Activated CD4-positive, alpha-beta T cell treated with anti-CD3 and anti-CD28 coated beads for 36 hours (primary cell): ENCODE measurements around the gene JAG2. TPM values are rescaled to one million over a fixed set of nuclear protein-coding genes. Genes with fewer than 3 reads are reported as not detected.

ENCODE experiments used
- ATAC-seq: fragments of 200-7000 bp; cut with Tn5 transposase; one replicate; pipeline ENCODE4 v1.10.0; 2021; ENCODE audit warnings: mild to moderate bottlenecking, moderate library complexity
- CTCF ChIA-PET: fragments of 350-600 bp; sonication (Branson Sonifier 250); formaldehyde crosslinking; loops from one replicate; lab custom pipeline; 2021; ENCODE audit warnings: antibody characterized with exemption; lab: Charles Lee
- POLR2A ChIA-PET: fragments of 350-600 bp; sonication (Branson Sonifier 250); formaldehyde crosslinking; loops from one replicate; lab custom pipeline; 2021; ENCODE audit warnings: antibody characterized with exemption, inconsistent platforms; lab: Charles Lee
- DNase-seq: peaks from one replicate; pipeline ENCODE4 v3.0.0-alpha.2; 2020
- H3K27ac Mint-ChIP-seq: one replicate; pipeline ENCODE4 v1.8.0; 2021; ENCODE audit warnings: mixed read lengths
- H3K27me3 Mint-ChIP-seq: one replicate; pipeline ENCODE4 v1.8.0; 2021; ENCODE audit warnings: mixed read lengths
- H3K36me3 Mint-ChIP-seq: one replicate; pipeline ENCODE4 v1.8.0; 2021; ENCODE audit warnings: low read depth, mixed read lengths
- H3K4me1 Mint-ChIP-seq: one replicate; pipeline ENCODE4 v1.8.0; 2021; ENCODE audit warnings: mixed read lengths
- H3K4me3 Mint-ChIP-seq: one replicate; pipeline ENCODE4 v1.8.0; 2021; ENCODE audit warnings: mild to moderate bottlenecking, moderate library complexity, mixed read lengths
- H3K9me3 Mint-ChIP-seq: one replicate; pipeline ENCODE4 v1.8.0; 2021; ENCODE audit warnings: low read depth, mixed read lengths
- intact Hi-C, 2 experiments: fragments of 100-400 bp; cut with DNase I in 1 of 2; cut with micrococcal nuclease in 1 of 2; formaldehyde crosslinking; loops; one replicate each; pipeline versions ENCODE4 v1.14.2 to v1.15.1; 2022 to 2024; cut with DNase I, micrococcal nuclease
- total RNA-seq, 2 experiments: library from RNA; stranded (reverse); gene quantifications; one replicate each; pipeline ENCODE4 v1.2.3, GENCODE V29; 2021

JAG2 gene
- total RNA-seq, 2 experiments from 2014 or later: 3.2 to 3.6 TPM

GRCh38 chr14:105181549-105182295, 13.1 kb upstream of the JAG2 start:
- H3K36me3 Mint-ChIP-seq: no peaks in the 10 kb centered on the region
- H3K27me3 Mint-ChIP-seq: no peaks in the 10 kb centered on the region
- H3K4me3 Mint-ChIP-seq: peak overlapping the region; percentile 28
- no peak for DNase-seq
- intact Hi-C loops: loop anchor here in 1 of 2 experiments (1.0 to 10.0 kb wide), 9 partner anchors 88 to 429 kb away; partner anchors contain the start of genes AHNAK2, BRF1, CDCA4 and CEP170B
- ATAC-seq: no peak
- no peak overlapping the region for H3K27ac Mint-ChIP-seq
- H3K9me3 Mint-ChIP-seq: no peaks in the 10 kb centered on the region
- POLR2A ChIA-PET: interaction anchor here (0.6 kb wide), 1 partner anchor 10 kb away, joined by 4 read pairs; no protein-coding TSS in a partner anchor
- H3K4me1 Mint-ChIP-seq: peaks cover 8% of the 10 kb centered on the region
- CTCF ChIA-PET: interaction anchor here (0.7 to 1.5 kb wide), 4 partner anchors 13 to 355 kb away, joined by 3 to 6 read pairs (median 4); partner anchors contain the start of gene JAG2

- ATAC-seq: peak; percentile 90
- peaks cover 10% of the 10 kb centered on the region for H3K4me1 Mint-ChIP-seq
- H3K27ac Mint-ChIP-seq: no peak within 1 kb of the TSS
- CTCF ChIA-PET: interaction anchor here (0.6 to 1.2 kb wide), 3 partner anchors 13 to 93 kb away, joined by 3 to 5 read pairs (median 3); no protein-coding TSS in a partner anchor
- H3K27me3 Mint-ChIP-seq: no peaks in the 10 kb centered on the region
- peak; percentile 93 for DNase-seq
- intact Hi-C loops: loop anchor here in 1 of 2 experiments (1.0 to 10.0 kb wide), 9 partner anchors 88 to 429 kb away; partner anchors contain the start of genes AHNAK2, BRF1, CDCA4 and CEP170B
- H3K9me3 Mint-ChIP-seq: no peaks in the 10 kb centered on the region
- no peaks in the 10 kb centered on the region for H3K36me3 Mint-ChIP-seq
- POLR2A ChIA-PET: interaction anchor here (0.6 kb wide), 1 partner anchor 9 kb away, joined by 4 read pairs; no protein-coding TSS in a partner anchor
- H3K4me3 Mint-ChIP-seq: peak within 1 kb of the TSS; percentile 69
Measured at GRCh38 chr14:105180592-105181548, 12.3 kb upstream of the JAG2 start, which contains the start of gene NUDT14. TSS of gene NUDT14 (minus strand) at chr14:105181312. CDS start at chr14:105181209, 103 bp downstream.

GRCh38 chr14:105179191-105179590, 10.6 kb upstream of the JAG2 start:
- ATAC-seq: no peak
- H3K4me3 Mint-ChIP-seq: no peak overlapping the region
- no peak overlapping the region for H3K27ac Mint-ChIP-seq
- no peaks in the 10 kb centered on the region for H3K36me3 Mint-ChIP-seq
- H3K27me3 Mint-ChIP-seq: no peaks in the 10 kb centered on the region
- H3K9me3 Mint-ChIP-seq: no peaks in the 10 kb centered on the region
- DNase-seq: no peak
- H3K4me1 Mint-ChIP-seq: peaks cover 17% of the 10 kb centered on the region
- ChIA-PET CTCF (interaction anchor here (0.7 kb wide), 1 partner anchor 22 kb away, joined by 3 read pairs; no protein-coding TSS in a partner anchor), POLR2A (no interaction called here)
- intact Hi-C loops: loop anchor here in 1 of 2 experiments (1.0 kb wide), 1 partner anchor 118 kb away; no protein-coding TSS in a partner anchor

GRCh38 chr14:105178868-105179140, 10.2 kb upstream of the JAG2 start:
- CTCF ChIA-PET: no interaction called here
- H3K9me3 Mint-ChIP-seq: no peaks in the 10 kb centered on the region
- H3K36me3 Mint-ChIP-seq: no peaks in the 10 kb centered on the region
- no peak for ATAC-seq
- POLR2A ChIA-PET: no interaction called here
- no peaks in the 10 kb centered on the region for H3K27me3 Mint-ChIP-seq
- H3K4me1 Mint-ChIP-seq: peaks cover 20% of the 10 kb centered on the region
- no peak for DNase-seq
- H3K4me3 Mint-ChIP-seq: no peak overlapping the region
- H3K27ac Mint-ChIP-seq: no peak overlapping the region
- intact Hi-C loops: loop anchor here in 1 of 2 experiments (1.0 kb wide), 1 partner anchor 118 kb away; no protein-coding TSS in a partner anchor

- Mint-ChIP-seq H3K27me3 (no peaks in the 10 kb centered on the region), H3K9me3 (no peaks in the 10 kb centered on the region), H3K4me3 (no peak overlapping the region), H3K36me3 (no peaks in the 10 kb centered on the region), H3K4me1 (peaks cover 20% of the 10 kb centered on the region), H3K27ac (no peak overlapping the region)
- ATAC-seq (no peak), DNase-seq (no peak)
- POLR2A ChIA-PET: no interaction called here
- intact Hi-C loops: no loop called here
- CTCF ChIA-PET: no interaction called here
Measured at GRCh38 chr14:105178069-105178867, 9.7 kb upstream of the JAG2 start.

- ChIA-PET CTCF (interaction anchor here (0.6 kb wide), 2 partner anchors 154 to 1271 kb away, joined by 3 read pairs; no protein-coding TSS in a partner anchor), POLR2A (no interaction called here)
Measured at GRCh38 chr14:105177082-105177481, 8.5 kb upstream of the JAG2 start.

GRCh38 chr14:105176513-105176912, 7.9 kb upstream of the JAG2 start:
- Mint-ChIP-seq H3K27me3 (no peaks in the 10 kb centered on the region), H3K36me3 (no peaks in the 10 kb centered on the region), H3K4me1 (peaks cover 15% of the 10 kb centered on the region), H3K4me3 (no peak overlapping the region), H3K9me3 (no peaks in the 10 kb centered on the region), H3K27ac (no peak overlapping the region)
- intact Hi-C loops: no loop called here
- ATAC-seq (no peak), DNase-seq (no peak)
- ChIA-PET CTCF (interaction anchor here (0.6 to 1.4 kb wide), 3 partner anchors 8 to 1271 kb away, joined by 3 to 4 read pairs (median 3); no protein-coding TSS in a partner anchor), POLR2A (no interaction called here)

More at GRCh38 chr14:105177082-105177481, 8.5 kb upstream of the JAG2 start:
- ATAC-seq (no peak), DNase-seq (no peak)
- H3K27me3 Mint-ChIP-seq: no peaks in the 10 kb centered on the region
- H3K4me3 Mint-ChIP-seq: no peak overlapping the region
- H3K9me3 Mint-ChIP-seq: no peaks in the 10 kb centered on the region
- no peak overlapping the region for H3K27ac Mint-ChIP-seq
- H3K4me1 Mint-ChIP-seq: peaks cover 17% of the 10 kb centered on the region
- intact Hi-C loops: no loop called here
- no peaks in the 10 kb centered on the region for H3K36me3 Mint-ChIP-seq

GRCh38 chr14:105173901-105174894, 5.6 kb upstream of the JAG2 start:
- ChIA-PET CTCF (interaction anchor here (0.6 kb wide), 1 partner anchor 312 kb away, joined by 3 read pairs; the partner anchor contains the start of gene CRIP1), POLR2A (no interaction called here)
- Mint-ChIP-seq H3K4me3 (no peak overlapping the region), H3K27me3 (peaks cover 3% of the 10 kb centered on the region), H3K27ac (peak overlapping the region; percentile 31), H3K9me3 (no peaks in the 10 kb centered on the region), H3K36me3 (no peaks in the 10 kb centered on the region), H3K4me1 (peaks cover 15% of the 10 kb centered on the region)
- ATAC-seq: peak; percentile 55
- intact Hi-C loops: no loop called here
- DNase-seq: peak; percentile 58

GRCh38 chr14:105173145-105173544, 4.6 kb upstream of the JAG2 start:
- Mint-ChIP-seq H3K36me3 (no peaks in the 10 kb centered on the region), H3K9me3 (no peaks in the 10 kb centered on the region), H3K27ac (no peak overlapping the region), H3K27me3 (peaks cover 3% of the 10 kb centered on the region), H3K4me3 (no peak overlapping the region), H3K4me1 (peaks cover 15% of the 10 kb centered on the region)
- ChIA-PET POLR2A (no interaction called here), CTCF (no interaction called here)
- intact Hi-C loops: no loop called here
- no peak for DNase-seq
- no peak for ATAC-seq
